Erythroblast (primary cell): Measurements from ENCODE around the gene ZNF124.
"Not testable (repeated sequence)": the region's sequence is repeated elsewhere in the genome, so short reads cannot be mapped to it uniquely, and the experiment has no call there.

Source experiments
- DNase-seq, 2 experiments: peaks; one replicate each; lab custom pipeline; 2025; lab: John Stamatoyannopoulos, UW
- GATA1 ChIP-seq: IDR thresholded peaks from 2 replicates; pipeline ENCODE4 v1.6.1; 2011; ENCODE audit warnings: low read depth, mild to moderate bottlenecking, control low read depth, low read length, moderate library complexity
- POLR2A ChIP-seq: IDR thresholded peaks from 2 replicates; pipeline ENCODE4 v1.6.1; 2011; ENCODE audit warnings: mild to moderate bottlenecking, low read length

The ZNF124 gene

DNA sequence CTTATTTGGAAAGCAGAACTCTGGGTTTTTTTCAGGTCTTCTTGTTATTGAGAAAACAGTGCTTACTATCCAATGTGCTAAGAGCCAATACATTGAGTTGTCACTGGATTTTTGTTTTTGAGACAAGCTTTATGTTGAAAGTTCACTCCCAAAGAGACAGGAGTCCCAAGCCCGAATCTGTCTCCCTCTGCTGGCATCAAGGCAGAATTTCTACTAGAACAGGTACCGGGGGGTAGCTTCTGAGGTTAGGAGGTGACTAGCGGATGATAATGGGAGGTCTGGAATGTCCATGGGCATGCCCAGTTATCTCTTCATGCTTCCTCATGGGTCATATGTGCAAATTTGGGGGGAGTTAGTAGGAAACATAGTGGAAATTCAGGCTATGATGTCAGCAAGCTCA lies 25.1 kb downstream of the ZNF124 start:
- TF ChIP-seq POLR2A: no peak
- no peak for TF ChIP-seq GATA1
- DNase-seq: no peak

DNA sequence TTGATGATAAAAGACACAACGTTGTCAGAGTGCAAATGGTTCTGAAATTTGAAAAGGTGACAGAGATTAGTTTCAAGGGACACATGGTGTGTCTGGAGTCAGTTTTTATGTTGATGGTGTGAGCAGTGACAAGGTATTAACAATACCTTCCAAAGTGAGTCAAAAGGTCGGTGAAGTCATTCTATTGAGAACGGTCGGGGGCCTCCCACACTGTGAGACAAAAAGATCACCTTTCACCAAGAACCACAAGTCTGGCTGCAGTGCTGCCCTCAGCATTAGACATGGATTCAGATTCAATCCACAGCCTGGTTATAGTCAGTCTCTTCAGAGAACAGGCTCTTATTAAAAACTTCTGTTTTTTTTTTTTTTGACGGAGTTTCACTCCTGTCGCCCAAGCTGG lies 26.5 kb downstream of the ZNF124 start:
- DNase-seq: no peak
- TF ChIP-seq POLR2A (no peak), GATA1 (no peak)

DNA sequence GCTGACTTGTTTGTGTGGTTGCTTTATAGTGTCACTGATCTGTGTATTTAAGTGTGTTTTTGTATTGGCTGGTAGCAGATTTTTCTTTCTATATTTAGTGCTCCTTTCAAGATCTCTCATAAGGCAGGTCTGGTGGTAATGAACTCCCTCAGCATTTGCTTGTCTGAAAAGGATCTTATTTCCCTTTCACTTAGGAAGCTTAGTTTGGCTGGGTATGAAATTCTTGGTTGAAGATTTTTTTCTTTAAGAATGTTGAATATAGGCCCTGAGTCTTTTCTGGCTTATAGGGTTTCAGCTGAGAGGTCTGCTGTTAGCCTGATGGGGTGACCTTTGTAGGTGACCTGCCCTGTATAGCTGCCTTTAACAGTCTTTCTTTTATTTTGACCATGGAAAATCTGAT lies 32.3 kb downstream of the ZNF124 start:
- DNase-seq: not testable (repeated sequence)

DNA sequence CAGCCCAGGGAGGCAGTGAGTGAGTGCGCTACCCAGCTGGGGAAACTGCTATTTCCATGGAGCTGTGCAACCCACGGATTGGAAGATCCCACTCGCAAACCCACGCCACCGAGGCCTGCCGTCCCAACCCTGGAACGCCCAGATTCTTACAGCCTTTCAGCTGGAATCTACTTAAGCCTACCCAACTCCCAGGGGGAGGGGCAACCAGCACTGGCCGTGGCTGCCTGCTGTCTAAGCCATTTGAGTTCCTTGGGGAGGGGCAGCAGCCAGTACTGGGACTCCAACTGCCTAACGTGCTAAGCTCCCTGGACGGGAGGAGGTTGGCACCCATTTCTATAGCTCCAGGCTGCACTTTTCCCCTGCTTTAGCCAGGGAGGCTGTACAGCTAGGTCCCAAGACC lies 40.6 kb downstream of the ZNF124 start:
- no peak for DNase-seq
- TF ChIP-seq POLR2A: no peak
- TF ChIP-seq GATA1: no peak

DNA sequence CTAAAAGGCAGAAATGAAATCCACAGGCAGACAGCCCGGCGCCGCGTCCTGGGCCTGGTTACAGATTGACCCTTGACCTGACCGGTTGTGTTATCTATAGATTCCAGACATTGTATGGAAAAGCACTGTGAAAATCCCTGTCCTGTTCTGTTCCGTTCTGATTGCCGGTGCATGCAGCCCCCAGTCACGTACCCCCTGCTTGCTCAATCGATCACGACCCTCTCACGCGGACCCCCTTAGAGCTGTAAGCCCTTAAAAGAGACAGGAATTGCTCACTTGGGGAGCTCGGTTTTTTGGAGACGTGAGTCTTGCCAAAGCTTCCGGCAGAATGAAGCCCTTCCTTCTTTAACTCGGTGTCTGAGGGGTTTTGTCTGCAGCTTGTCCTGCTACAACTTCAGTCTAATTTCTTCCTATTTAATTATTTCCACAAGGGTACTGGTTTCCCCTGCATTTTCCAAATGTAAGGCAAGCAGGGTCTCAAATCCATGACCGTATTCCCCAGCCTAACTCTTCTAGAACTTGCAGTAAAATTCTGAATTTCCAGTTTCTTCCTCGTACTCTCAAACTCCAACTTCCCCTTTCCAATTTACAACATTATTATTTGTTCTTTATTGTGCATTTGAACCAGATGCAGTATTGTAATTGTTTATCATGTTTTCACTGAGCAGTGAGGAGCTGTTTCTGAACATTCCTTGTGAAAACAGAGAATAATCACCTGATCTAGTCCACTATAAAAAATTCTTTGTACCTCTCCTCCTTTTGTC lies 44.1 kb downstream of the ZNF124 start:
- not testable (repeated sequence) for DNase-seq

DNA sequence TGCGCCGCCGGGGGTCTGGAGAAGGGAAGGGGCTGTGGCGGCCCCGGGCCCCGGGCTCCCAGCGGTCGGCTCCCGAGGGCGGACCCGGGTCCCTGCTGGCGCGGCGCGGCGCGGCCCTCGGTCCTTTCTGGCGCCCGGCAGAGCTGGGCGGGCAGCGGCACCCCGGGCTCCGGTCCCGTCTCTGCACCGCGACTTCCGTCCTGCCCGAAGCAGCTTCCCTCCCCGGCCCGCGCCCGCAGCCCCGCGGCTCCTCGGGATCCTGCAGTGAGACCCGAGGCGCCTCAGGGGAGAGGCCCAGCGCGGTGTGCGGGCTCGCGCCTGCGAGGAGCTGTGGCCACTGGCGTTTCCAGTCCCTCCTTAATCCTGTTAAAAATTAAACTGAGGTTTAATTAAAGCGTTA lies 45.2 kb downstream of the ZNF124 start:
- DNase-seq: not testable (repeated sequence)

DNA sequence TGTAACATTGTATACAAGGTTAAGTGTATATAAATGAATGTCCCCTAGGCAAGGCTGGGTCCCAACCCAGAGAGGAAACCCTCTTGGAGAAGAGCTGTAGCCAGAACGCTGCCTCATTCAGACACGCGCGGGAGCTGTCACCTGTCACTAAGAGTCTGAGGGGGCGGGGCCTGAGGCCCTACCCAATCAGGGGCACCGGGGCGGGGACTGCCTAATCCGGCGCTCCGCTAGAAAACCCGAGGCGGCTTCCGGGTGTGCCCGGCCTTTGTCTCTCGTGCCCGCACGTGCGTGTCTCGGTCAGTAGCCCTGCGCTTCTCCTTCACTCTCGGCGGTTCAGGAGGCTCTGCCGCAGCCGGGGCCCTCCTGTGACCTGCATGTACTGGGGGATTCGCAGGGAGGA lies 45.7 kb downstream of the ZNF124 start:
- not testable (repeated sequence) for DNase-seq

DNA sequence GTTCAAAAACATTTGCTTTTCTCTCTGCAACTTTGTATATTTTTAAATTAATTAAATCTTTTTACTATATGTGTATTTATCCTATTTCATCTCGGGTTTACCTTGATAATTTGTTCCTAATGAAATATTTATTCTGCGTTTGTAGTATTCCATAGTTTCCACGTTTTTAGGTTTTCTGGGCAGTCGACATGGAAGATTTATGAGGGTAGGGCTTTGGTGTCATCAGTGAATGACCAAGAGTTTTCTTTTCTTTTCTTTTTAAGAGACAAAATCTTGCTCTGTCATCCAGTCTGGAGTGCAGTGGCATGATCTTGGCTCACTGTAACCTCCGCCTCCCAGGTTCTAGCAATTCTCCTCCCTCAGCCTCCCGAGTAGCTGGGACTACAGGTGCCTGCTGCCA lies 50.4 kb downstream of the ZNF124 start:
- no peak for DNase-seq
- TF ChIP-seq POLR2A (no peak), GATA1 (no peak)

DNA sequence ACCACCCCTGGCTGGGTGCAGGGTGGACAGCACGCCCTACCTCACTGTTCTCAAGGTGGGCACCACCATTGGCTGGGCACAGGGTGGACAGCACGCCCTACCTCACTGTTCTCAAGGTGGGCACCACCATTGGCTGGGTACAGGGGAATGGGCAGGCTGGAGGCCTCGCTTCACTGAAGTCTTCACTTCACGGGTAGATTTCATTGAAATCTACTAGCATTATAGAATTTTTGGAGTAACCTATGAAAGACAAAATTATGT lies 51.5 kb downstream of the ZNF124 start:
- not testable (repeated sequence) for DNase-seq

DNA sequence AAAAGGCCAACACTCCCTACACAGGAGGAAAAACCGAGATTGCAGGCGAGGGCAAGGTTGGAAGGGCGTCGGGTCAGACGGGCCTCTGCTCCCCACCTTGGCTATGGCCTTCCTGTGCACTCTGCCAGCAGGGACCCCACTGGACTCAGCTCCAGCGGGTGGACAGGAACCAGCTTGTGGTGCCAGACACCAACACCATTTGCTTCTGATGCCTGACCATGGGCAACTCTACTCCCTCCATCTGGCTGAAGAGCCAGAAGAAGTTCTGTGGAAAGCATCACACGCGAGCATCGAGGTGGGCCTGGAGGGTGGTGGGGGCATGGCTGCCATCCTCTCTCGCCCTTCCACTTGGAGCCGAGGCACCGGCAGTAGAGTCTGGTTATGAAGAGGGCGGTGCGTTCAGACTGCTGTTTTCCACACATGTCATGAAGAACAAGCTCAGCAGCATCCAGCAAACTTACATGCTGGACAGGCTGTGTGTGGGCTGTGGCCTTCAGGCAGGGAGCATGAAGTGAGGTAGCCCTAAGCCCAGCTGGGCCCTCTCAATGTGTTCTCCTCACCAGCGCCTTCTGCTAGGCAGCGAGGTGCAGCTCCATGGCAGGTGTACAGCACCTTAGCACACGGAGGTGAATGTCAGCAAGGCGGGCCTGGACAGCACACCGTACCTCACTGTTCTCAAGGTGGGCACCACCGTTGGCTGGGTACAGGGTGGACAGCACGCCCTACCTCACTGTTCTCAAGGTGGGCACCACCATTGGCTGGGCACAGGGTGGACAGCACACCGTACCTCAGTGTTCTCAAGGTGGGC lies 52.0 kb downstream of the ZNF124 start:
- TF ChIP-seq POLR2A (no peak), GATA1 (no peak)
- no peak for DNase-seq

DNA sequence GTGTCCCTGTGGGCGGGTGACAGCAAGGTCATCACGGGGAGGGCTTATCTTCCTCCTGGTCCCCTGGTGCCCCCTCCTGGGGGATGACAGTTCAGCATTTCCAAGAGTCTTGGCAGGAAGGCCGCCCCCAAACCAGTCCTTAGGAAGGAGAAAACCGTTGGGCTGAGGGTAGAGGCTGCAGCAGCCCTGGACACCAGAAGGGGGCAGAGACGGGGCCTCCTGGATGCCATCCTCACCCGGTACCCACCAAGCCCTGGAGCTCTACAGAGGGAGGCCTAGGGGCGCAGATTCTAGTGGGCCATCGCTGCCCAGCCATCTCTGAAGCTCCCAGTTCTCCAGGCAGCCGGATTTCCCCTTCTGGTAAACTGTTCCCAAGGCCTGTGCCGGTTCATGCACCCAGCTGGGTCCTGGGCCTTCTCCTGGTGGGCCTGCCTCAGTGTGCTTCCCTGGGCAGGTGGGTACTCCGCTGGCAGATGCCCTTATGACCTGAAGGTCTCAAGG lies 52.8 kb downstream of the ZNF124 start:
- TF ChIP-seq GATA1 (no peak), POLR2A (no peak)

DNA sequence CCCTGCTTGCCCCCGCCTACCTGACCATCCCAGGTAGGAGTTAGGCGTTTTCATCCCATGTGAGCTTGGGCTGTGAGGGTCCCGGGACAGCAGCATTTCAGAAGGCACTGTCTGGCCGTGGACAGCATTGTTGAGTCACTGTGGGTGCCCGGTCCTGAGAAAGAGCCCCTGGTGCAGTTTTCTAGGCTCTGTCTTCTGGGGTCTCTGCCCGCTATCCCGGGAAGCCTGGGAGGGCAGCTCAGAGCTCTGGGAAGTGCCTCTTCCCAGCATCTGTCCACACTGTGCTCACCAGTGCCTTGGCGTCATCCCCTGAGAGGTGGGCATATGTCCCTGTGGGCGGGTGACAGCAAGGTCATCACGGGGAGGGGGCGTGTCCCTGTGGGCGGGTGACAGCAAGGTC lies 56.3 kb downstream of the ZNF124 start:
- TF ChIP-seq GATA1 (no peak), POLR2A (no peak)

More for the DNA sequence above, 52.8 kb downstream of the ZNF124 start:
- DNase-seq: peak; percentile 53 to 66

DNA sequence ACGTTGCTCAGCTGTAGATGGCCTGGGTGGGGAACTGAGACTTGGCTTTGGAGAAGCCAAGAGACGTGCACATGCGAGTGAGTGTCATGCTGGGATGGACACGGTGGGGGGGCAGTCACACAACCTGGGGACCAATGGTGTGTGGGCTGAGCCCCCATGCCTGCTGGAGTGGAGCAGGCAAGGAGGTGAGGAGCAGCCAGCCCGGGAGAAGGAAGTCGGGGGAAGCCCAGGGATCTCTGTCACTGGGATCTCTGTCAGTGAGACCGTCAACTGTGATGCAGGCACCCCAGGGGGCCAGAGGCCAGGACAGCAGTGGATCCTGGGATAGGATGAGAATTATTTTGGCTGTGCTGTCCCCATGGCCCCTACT lies 56.7 kb downstream of the ZNF124 start:
- TF ChIP-seq POLR2A (no peak), GATA1 (no peak)
- DNase-seq: no peak

More for the DNA sequence above, 56.3 kb downstream of the ZNF124 start:
- no peak for DNase-seq

DNA sequence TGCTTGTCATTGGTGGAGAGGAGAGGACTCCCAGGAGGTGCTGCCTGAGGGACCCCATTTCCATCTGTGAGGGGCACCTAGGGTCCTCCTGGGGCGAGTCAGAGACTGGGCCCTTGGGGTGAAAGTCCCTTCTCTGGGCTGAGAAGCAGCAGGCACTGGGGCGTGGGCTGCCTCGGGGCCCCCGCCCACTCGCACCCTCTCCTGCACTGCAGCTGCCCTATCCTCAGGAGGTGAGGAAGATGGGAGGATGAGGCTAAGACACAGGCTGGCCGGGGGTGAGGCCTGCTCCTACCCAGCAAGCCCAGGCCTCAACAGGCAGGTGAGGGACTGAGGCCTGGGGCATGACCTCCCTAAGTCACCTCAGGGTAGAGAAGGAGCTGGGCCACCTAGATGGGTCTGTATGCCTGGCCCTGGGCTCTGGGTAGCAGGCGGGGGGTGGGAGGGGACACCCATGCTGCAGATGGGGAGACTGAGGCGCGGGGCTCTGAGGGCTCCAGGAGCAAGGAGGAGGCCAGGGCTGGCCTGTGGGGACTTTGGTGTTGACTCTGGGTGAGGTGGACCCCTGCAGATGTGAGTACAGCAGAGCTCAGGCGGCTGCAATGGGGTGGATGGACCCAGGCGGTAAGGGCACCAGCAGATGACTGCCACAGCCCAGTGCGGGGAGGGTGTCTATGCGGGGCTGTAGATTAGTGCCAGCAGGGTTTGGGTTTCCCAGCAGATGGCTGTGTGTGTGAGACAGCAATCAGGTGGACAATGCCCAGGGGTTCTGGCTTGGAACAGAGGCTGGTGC lies 57.3 kb downstream of the ZNF124 start:
- TF ChIP-seq POLR2A (no peak), GATA1 (no peak)
- DNase-seq: no peak
